Stimulated activated CD4-positive, alpha-beta T cell treated with anti-CD3 and anti-CD28 coated beads, Interleukin-4, amount 100 ng/mL, for 24 hours (primary cell): ENCODE results near the gene MTCL1.

Experiments used
- DNase-seq: peaks from one replicate; pipeline ENCODE4 v3.0.0-alpha.2; 2020

Gene MTCL1

GRCh38 chr18:8688216-8688800 is 17.0 kb upstream of the MTCL1 start:
- DNase-seq: no peak

- no peak for DNase-seq
Observed at GRCh38 chr18:8688816-8689215, 16.5 kb upstream of the MTCL1 start.

GRCh38 chr18:8689517-8689916 is 15.8 kb upstream of the MTCL1 start:
- DNase-seq: no peak

- DNase-seq: no peak
Observed at GRCh38 chr18:8694891-8695290, 10.5 kb upstream of the MTCL1 start.

- no peak for DNase-seq
Observed at GRCh38 chr18:8695932-8696517, 9.3 kb upstream of the MTCL1 start.

- DNase-seq: peak; percentile 80
Observed at GRCh38 chr18:8696749-8697211, 8.6 kb upstream of the MTCL1 start.

GRCh38 chr18:8699126-8699525 is 6.2 kb upstream of the MTCL1 start:
- DNase-seq: no peak

GRCh38 chr18:8699948-8700347 is 5.4 kb upstream of the MTCL1 start:
- no peak for DNase-seq

GRCh38 chr18:8701546-8702118 is 3.7 kb upstream of the MTCL1 start:
- DNase-seq: no peak

GRCh38 chr18:8702668-8703067 is 2.7 kb upstream of the MTCL1 start:
- no peak for DNase-seq

GRCh38 chr18:8703092-8703709 is 2.2 kb upstream of the MTCL1 start:
- DNase-seq: no peak

- DNase-seq: no peak
Observed at GRCh38 chr18:8703781-8704301, 1.5 kb upstream of the MTCL1 start.

GRCh38 chr18:8704361-8705237 is 757 bp upstream of the MTCL1 start:
- peak; percentile 82 for DNase-seq

- DNase-seq: peak; percentile 6
Observed at GRCh38 chr18:8705961-8706790, 820 bp downstream of the MTCL1 start.

- no peak for DNase-seq
Observed at GRCh38 chr18:8706791-8707555, 1.6 kb downstream of the MTCL1 start.

- no peak for DNase-seq
Observed at GRCh38 chr18:8707556-8708300, 2.4 kb downstream of the MTCL1 start.

GRCh38 chr18:8708670-8709069 is 3.3 kb downstream of the MTCL1 start:
- DNase-seq: no peak

GRCh38 chr18:8709248-8710059 is 4.1 kb downstream of the MTCL1 start:
- DNase-seq: no peak

- DNase-seq: no peak
Observed at GRCh38 chr18:8711736-8712135, 6.4 kb downstream of the MTCL1 start.

GRCh38 chr18:8713691-8714090 is 8.3 kb downstream of the MTCL1 start:
- no peak for DNase-seq
